ENCODE results near the gene RAB6A. TPM values are rescaled to one million over a fixed set of nuclear protein-coding genes. Genes with fewer than 3 reads are reported as not detected.

Gene RAB6A
- total and polyA plus RNA-seq, 2 donors (not counting 3 experiments of a cell fraction or from before 2014, with no cell fraction given): 45.0 to 130 TPM

DNA sequence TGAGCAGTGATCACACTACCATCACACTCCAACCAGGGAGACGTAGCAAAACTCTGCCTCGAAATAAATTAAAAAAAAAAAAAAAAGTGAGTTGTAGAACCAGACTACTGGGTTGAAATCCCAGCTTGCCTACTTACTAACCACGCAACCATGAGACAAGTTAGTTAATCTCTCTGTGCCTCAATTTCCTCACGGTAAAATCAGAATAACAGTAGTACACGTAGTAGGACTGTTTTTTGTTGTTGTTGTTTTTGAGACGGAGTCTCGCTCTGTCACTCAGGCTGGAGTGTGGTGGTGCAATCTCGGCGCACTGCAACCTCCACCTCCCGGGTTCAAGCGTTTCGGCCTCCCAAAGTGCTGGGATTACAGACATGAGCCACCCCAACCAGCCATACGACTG, 14.2 kb downstream of the RAB6A start:
- ChIA-PET POLR2A (no interaction called here), CTCF (interaction anchor here (1.5 kb wide), 1 partner anchor 22 kb away, joined by 6 read pairs; no protein-coding TSS in a partner anchor)
- Histone ChIP-seq H3K79me2 (ENCODE audit: control insufficient read depth, insufficient read depth, low read length) (peaks cover 95% of the 10 kb centered on the region), H3K4me1 (ENCODE audit: control insufficient read depth, extremely low read depth, insufficient read depth, low read length) (no peaks in the 10 kb centered on the region), H3K4me3 (replicated peaks in 1 of 3; ENCODE audit: insufficient read depth in 1 of 3, low read depth in 1 of 3, low read length in 3 of 3) (no peak overlapping the region), H3K9me1 (replicated peaks; ENCODE audit: control insufficient read depth, extremely low read depth, insufficient read depth, low read length) (no peaks in the 10 kb centered on the region), H3K36me3 (ENCODE audit: control insufficient read depth in 2 of 2, extremely low read depth in 1 of 2, insufficient read depth in 2 of 2, low read length in 2 of 2) (no peaks in the 10 kb centered on the region), H4K20me1 (replicated peaks; ENCODE audit: control insufficient read depth, extremely low read depth, insufficient read depth, low read length) (peaks cover 18% of the 10 kb centered on the region), H3K4me2 (ENCODE audit: insufficient read depth, low read length) (no peak overlapping the region), H2AFZ (ENCODE audit: low read depth, low read length) (no peak overlapping the region), H3K9me3 (replicated peaks; ENCODE audit: control insufficient read depth, insufficient read depth, low read length) (no peaks in the 10 kb centered on the region), H3K27me3 (ENCODE audit: control insufficient read depth in 2 of 2, insufficient read depth in 2 of 2, low read length in 2 of 2) (no peaks in the 10 kb centered on the region), H3K9ac (replicated peaks; ENCODE audit: extremely low read depth, insufficient read depth, low read length) (no peak overlapping the region), H3K27ac (ENCODE audit: insufficient read depth, low read depth, low read length) (no peak overlapping the region)
- no TSS peak for BruUV-seq (replicated peaks)
- intact Hi-C loops (cut with micrococcal nuclease): no loop called here
- TF ChIP-seq, protein P1, sequence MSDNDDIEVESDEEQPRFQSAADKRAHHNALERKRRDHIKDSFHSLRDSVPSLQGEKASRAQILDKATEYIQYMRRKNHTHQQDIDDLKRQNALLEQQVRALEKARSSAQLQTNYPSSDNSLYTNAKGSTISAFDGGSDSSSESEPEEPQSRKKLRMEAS (IDR thresholded peaks at IDR 0.05; ENCODE audit: insufficient read depth, insufficient read length): no peak
- TF ChIP-seq POLR2A (IDR thresholded peaks at IDR 0.05; ENCODE audit: low read depth, low read length) (no peak), MYC (IDR thresholded peaks at IDR 0.05; ENCODE audit: low read depth, low read length) (no peak), POLR2AphosphoS5 (IDR thresholded peaks at IDR 0.05; ENCODE audit: insufficient read depth, low read depth, low read length) (no peak), JUN (IDR thresholded peaks at IDR 0.05; ENCODE audit: borderline replicate concordance, insufficient read depth, insufficient read length, low read depth) (no peak)
- dilution Hi-C loops (cut with MboI; ENCODE audit: extremely low pct_ligation_motif_present, low sequenced_read_pairs): no loop called here
- DNase-seq (ENCODE audit: low read depth, low spot score): no peak
- no peak for FAIRE-seq

DNA sequence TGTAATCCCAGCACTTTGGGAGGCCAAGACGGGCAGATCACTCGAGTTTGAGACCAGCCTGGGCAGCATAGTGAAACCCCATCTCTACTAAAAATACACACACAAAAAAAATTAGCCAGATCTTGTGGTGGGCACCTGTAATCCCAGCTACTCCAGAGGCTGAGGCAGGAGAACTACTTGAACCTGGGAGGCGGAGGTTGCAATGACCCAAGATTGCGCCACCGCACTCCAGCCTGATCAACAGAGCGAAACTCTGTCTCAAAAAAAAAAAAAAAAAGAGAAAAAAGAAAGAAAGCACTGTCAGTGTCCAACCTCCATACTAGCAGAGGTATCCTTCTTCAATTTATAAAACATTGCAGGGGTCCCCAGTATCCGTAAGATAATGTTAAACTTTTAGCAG, 17.8 kb downstream of the RAB6A start:
- dilution Hi-C loops (cut with MboI; ENCODE audit: extremely low pct_ligation_motif_present, low sequenced_read_pairs) (no loop called here), intact Hi-C loops (cut with micrococcal nuclease) (no loop called here)
- Histone ChIP-seq H3K36me3 (ENCODE audit: control insufficient read depth in 2 of 2, extremely low read depth in 1 of 2, insufficient read depth in 2 of 2, low read length in 2 of 2) (no peaks in the 10 kb centered on the region), H3K4me2 (ENCODE audit: insufficient read depth, low read length) (no peak overlapping the region), H3K9me1 (replicated peaks; ENCODE audit: control insufficient read depth, extremely low read depth, insufficient read depth, low read length) (no peaks in the 10 kb centered on the region), H3K9ac (replicated peaks; ENCODE audit: extremely low read depth, insufficient read depth, low read length) (no peak overlapping the region), H4K20me1 (replicated peaks; ENCODE audit: control insufficient read depth, extremely low read depth, insufficient read depth, low read length) (peaks cover 6% of the 10 kb centered on the region), H3K27ac (ENCODE audit: insufficient read depth, low read depth, low read length) (no peak overlapping the region), H3K79me2 (ENCODE audit: control insufficient read depth, insufficient read depth, low read length) (peaks cover 92% of the 10 kb centered on the region), H3K9me3 (replicated peaks; ENCODE audit: control insufficient read depth, insufficient read depth, low read length) (no peaks in the 10 kb centered on the region), H3K4me1 (ENCODE audit: control insufficient read depth, extremely low read depth, insufficient read depth, low read length) (no peaks in the 10 kb centered on the region), H3K4me3 (replicated peaks in 1 of 3; ENCODE audit: insufficient read depth in 1 of 3, low read depth in 1 of 3, low read length in 3 of 3) (no peak overlapping the region), H2AFZ (ENCODE audit: low read depth, low read length) (no peak overlapping the region), H3K27me3 (ENCODE audit: control insufficient read depth in 2 of 2, insufficient read depth in 2 of 2, low read length in 2 of 2) (no peaks in the 10 kb centered on the region)
- FAIRE-seq: no peak
- TF ChIP-seq, protein P1 (IDR thresholded peaks at IDR 0.05; ENCODE audit: insufficient read depth, insufficient read length): no peak
- TF ChIP-seq MYC (IDR thresholded peaks at IDR 0.05; ENCODE audit: low read depth, low read length) (no peak), POLR2AphosphoS5 (IDR thresholded peaks at IDR 0.05; ENCODE audit: insufficient read depth, low read depth, low read length) (no peak), EZH2 (IDR thresholded peaks at IDR 0.05; ENCODE audit: borderline replicate concordance, low read depth, low read length, severe bottlenecking) (no peak), POLR2A (IDR thresholded peaks at IDR 0.05; ENCODE audit: low read depth, low read length) (no peak), GATA2 (IDR thresholded peaks at IDR 0.05; ENCODE audit: insufficient read depth, insufficient read length, low read depth, low read length) (no peak), FOS (IDR thresholded peaks at IDR 0.05; ENCODE audit: borderline replicate concordance, insufficient read depth, low read length) (no peak), JUN (IDR thresholded peaks at IDR 0.05; ENCODE audit: borderline replicate concordance, insufficient read depth, insufficient read length, low read depth) (no peak)
- TF ChIP-seq, protein P2, sequence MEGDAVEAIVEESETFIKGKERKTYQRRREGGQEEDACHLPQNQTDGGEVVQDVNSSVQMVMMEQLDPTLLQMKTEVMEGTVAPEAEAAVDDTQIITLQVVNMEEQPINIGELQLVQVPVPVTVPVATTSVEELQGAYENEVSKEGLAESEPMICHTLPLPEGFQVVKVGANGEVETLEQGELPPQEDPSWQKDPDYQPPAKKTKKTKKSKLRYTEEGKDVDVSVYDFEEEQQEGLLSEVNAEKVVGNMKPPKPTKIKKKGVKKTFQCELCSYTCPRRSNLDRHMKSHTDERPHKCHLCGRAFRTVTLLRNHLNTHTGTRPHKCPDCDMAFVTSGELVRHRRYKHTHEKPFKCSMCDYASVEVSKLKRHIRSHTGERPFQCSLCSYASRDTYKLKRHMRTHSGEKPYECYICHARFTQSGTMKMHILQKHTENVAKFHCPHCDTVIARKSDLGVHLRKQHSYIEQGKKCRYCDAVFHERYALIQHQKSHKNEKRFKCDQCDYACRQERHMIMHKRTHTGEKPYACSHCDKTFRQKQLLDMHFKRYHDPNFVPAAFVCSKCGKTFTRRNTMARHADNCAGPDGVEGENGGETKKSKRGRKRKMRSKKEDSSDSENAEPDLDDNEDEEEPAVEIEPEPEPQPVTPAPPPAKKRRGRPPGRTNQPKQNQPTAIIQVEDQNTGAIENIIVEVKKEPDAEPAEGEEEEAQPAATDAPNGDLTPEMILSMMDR (IDR thresholded peaks at IDR 0.05; ENCODE audit: extremely low read depth in 1 of 2, insufficient read depth in 1 of 2, low read depth in 1 of 2, low read length in 2 of 2): no peak
- no peak for DNase-seq (ENCODE audit: low read depth, low spot score)
- ChIA-PET POLR2A (no interaction called here), CTCF (no interaction called here)
- BruUV-seq (replicated peaks): no TSS peak
